Ecto neural progenitor cell (in vitro differentiated cells): ENCODE measurements around the gene PRELID1.
"Not testable (repeated sequence)": the region's sequence is repeated elsewhere in the genome, so short reads cannot be mapped to it uniquely, and the experiment has no call there.

Experiments used
- DNase-seq: peaks from one replicate; pipeline ENCODE4 v3.0.0-alpha.2; 2018; ENCODE audit warnings: low spot score

The PRELID1 gene

GRCh38 chr5:177300236-177300880 lies 3.2 kb upstream of the PRELID1 start:
- no peak for DNase-seq

GRCh38 chr5:177300951-177301350 lies 2.6 kb upstream of the PRELID1 start:
- DNase-seq = no peak

- DNase-seq = no peak
These were observed 2.0 kb upstream of the PRELID1 start for GRCh38 chr5:177301503-177302165.

- no peak for DNase-seq
These were observed 1.1 kb upstream of the PRELID1 start for GRCh38 chr5:177302354-177303110.

GRCh38 chr5:177303925-177304391 lies 359 bp downstream of the PRELID1 start:
- no peak for DNase-seq

GRCh38 chr5:177304392-177305119 lies 957 bp downstream of the PRELID1 start:
- DNase-seq = no peak

GRCh38 chr5:177306103-177306640 lies 2.6 kb downstream of the PRELID1 start:
- DNase-seq = not testable (repeated sequence)

- no peak for DNase-seq
These were observed 3.3 kb downstream of the PRELID1 start for GRCh38 chr5:177306674-177307543.

- no peak for DNase-seq
These were observed 4.2 kb downstream of the PRELID1 start for GRCh38 chr5:177307544-177308363.

GRCh38 chr5:177308740-177309139 lies 5.1 kb downstream of the PRELID1 start:
- DNase-seq = no peak

GRCh38 chr5:177309351-177310191 lies 6.0 kb downstream of the PRELID1 start:
- peak; percentile 82 for DNase-seq

GRCh38 chr5:177310332-177310731 lies 6.7 kb downstream of the PRELID1 start:
- DNase-seq = no peak

- DNase-seq = no peak
These were observed 7.3 kb downstream of the PRELID1 start for GRCh38 chr5:177310757-177311391.

GRCh38 chr5:177311392-177311722 lies 7.8 kb downstream of the PRELID1 start:
- DNase-seq = no peak

- peak; percentile 98 for DNase-seq
These were observed 8.4 kb downstream of the PRELID1 start, which contains the start of gene MXD3 for GRCh38 chr5:177311723-177312648. MXD3 (minus strand) TSS chr5:177311898; CDS start chr5:177311830, 68 bp downstream.

- DNase-seq = peak; percentile 78
These were observed 9.1 kb downstream of the PRELID1 start for GRCh38 chr5:177312649-177313181.

- DNase-seq = no peak
These were observed 10.1 kb downstream of the PRELID1 start for GRCh38 chr5:177313561-177314259.
